ENCODE measurements around the gene ASB16. TPM values are rescaled to one million over a fixed set of nuclear protein-coding genes. Genes with fewer than 3 reads are reported as not detected.

Gene ASB16
- total RNA-seq, 4 donors from 2014 or later, result not detected

DNA sequence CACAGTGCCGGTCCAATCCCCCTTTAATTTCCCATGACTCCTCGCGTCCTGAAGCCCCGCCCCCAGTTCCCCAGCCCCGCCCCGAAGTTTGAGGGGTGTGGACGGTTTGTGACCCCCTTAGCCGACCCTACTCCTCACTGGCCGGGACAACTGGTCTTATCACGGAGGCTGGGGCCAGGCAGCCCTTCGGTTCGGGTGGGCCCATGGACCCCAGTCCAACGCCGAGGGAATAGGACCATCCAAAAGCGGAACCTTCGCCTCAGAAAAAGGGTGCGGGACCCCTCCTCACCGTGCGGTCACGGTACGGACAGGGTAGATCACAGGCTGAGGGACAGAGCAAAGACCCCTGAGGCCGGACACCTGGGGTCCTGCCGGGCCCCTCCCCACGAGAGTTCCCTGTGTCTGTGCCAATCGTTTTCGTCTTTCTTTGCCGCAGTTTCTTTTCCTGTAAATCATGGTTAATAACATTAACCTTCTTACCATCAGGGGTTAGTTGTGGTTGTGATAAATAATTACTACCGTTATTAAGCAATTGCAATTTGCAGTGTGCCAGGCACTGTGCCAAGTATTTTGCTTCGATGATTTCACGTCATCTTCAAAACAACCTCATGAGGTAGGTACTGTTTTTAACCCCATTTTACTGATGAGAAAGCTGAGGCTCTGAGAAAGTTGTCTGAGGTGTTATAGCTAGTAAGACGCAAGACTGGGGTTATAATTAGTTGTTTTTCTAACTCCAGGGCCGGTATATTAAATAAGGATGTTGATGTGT lies 16.8 kb downstream of the ASB16 start:
- TF ChIP-seq, protein P1, sequence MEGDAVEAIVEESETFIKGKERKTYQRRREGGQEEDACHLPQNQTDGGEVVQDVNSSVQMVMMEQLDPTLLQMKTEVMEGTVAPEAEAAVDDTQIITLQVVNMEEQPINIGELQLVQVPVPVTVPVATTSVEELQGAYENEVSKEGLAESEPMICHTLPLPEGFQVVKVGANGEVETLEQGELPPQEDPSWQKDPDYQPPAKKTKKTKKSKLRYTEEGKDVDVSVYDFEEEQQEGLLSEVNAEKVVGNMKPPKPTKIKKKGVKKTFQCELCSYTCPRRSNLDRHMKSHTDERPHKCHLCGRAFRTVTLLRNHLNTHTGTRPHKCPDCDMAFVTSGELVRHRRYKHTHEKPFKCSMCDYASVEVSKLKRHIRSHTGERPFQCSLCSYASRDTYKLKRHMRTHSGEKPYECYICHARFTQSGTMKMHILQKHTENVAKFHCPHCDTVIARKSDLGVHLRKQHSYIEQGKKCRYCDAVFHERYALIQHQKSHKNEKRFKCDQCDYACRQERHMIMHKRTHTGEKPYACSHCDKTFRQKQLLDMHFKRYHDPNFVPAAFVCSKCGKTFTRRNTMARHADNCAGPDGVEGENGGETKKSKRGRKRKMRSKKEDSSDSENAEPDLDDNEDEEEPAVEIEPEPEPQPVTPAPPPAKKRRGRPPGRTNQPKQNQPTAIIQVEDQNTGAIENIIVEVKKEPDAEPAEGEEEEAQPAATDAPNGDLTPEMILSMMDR (IDR thresholded peaks at IDR 0.05; ENCODE audit: low read depth), result no peak

DNA sequence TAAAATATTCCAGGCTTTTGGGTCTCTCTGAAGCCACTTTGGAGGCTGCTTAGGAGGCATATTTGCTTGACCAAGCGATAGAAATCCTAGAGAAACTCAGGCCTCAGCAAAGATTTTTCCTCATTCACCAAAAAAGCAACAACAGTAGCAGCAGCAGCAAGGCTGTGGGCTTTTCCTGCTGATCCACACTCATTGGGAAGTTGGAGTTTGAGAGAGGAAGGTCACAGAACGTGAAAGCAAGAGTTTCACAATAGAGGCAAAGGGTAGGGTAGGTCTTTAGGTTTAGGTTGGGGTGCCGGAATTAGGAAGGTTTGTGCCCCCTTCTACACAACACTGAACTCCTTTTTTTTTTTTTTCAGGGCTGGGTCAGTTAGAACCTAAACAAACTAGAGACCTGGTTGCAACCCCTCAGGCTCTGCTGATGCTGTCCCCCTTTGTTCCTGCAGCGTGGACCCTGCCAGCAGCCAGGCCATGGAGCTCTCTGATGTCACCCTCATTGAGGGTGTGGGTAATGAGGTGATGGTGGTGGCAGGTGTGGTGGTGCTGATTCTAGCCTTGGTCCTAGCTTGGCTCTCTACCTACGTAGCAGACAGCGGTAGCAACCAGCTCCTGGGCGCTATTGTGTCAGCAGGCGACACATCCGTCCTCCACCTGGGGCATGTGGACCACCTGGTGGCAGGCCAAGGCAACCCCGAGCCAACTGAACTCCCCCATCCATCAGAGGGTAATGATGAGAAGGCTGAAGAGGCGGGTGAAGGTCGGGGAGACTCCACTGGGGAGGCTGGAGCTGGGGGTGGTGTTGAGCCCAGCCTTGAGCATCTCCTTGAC lies 18.3 kb downstream of the ASB16 start:
- TF ChIP-seq, protein P1 (IDR thresholded peaks at IDR 0.05; ENCODE audit: low read depth), result no peak

DNA sequence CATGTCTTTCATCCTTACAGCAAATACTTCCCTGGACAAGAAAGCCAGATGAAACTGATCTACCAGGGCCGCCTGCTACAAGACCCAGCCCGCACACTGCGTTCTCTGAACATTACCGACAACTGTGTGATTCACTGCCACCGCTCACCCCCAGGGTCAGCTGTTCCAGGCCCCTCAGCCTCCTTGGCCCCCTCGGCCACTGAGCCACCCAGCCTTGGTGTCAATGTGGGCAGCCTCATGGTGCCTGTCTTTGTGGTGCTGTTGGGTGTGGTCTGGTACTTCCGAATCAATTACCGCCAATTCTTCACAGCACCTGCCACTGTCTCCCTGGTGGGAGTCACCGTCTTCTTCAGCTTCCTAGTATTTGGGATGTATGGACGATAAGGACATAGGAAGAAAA lies 20.0 kb downstream of the ASB16 start:
- TF ChIP-seq, protein P1 (IDR thresholded peaks at IDR 0.05; ENCODE audit: low read depth), result no peak

DNA sequence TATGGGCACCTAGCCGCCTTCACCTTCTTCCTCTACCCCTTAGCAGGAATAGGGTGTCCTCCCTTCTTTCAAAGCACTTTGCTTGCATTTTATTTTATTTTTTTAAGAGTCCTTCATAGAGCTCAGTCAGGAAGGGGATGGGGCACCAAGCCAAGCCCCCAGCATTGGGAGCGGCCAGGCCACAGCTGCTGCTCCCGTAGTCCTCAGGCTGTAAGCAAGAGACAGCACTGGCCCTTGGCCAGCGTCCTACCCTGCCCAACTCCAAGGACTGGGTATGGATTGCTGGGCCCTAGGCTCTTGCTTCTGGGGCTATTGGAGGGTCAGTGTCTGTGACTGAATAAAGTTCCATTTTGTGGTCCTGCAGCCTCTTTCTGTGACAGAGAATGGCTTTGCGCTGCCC lies 20.9 kb downstream of the ASB16 start:
- TF ChIP-seq, protein P1 (IDR thresholded peaks at IDR 0.05; ENCODE audit: low read depth), result no peak

DNA sequence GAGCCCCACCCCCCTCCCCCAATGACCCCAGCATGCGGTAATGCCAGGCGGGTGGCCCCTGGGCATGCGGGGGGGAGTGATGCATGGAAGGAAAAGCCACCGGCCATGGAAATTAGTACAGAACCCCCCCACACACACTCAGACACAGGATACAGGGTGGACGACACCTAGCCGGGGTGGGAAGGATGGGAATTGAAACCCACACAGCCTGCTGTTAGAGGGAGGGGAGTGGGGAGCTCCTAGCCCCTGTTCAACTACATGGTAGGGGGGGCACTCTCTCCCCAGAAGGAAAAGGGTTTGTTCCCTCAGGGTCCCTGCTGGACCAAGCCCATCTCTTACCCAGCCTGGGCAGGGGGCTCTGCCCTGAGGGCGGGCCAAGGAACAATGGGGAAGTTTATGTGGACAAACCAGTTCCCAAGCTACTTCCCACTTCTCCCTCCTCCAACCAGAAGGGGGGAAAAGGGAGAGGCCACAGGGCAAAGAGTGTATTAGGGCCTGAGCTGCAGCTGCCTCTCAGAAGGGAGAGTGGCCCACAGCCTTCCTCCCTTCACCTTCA lies 21.5 kb downstream of the ASB16 start:
- TF ChIP-seq, protein P1 (IDR thresholded peaks at IDR 0.05; ENCODE audit: low read depth), result no peak

DNA sequence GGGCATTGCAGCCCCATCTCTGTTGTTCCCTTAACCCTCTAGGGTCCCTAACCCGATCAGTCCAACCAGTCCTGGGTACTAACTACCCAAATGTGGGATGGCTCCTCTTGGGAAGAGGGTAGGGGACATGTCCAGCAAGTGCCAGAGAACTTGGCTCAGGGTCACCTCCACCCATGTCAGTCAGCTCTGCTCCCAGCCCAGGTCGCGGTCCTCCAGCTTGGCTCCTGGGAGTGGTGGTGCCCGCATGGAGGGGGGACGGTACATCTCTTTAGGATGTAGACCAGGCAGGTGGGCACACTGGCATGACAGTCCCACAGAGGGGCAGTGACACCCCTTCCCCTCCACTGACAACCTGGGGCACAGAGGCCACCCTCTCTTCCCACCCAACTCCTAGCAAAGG lies 22.2 kb downstream of the ASB16 start:
- TF ChIP-seq, protein P1 (IDR thresholded peaks at IDR 0.05; ENCODE audit: low read depth), result no peak
